ENCODE measurements around the gene STK33.

STK33 gene

GRCh38 chr11:8426076-8426475 is 168.0 kb downstream of the STK33 start:
- DNase-seq (ENCODE audit: low read depth, low spot score) = no peak

- DNase-seq (ENCODE audit: low read depth, low spot score) = no peak
Measured at GRCh38 chr11:8415195-8415594, 178.8 kb downstream of the STK33 start.

GRCh38 chr11:8408151-8408941 is 185.7 kb downstream of the STK33 start:
- DNase-seq (ENCODE audit: low read depth, low spot score) = no peak

- DNase-seq (ENCODE audit: low read depth, low spot score) = no peak
Measured at GRCh38 chr11:8403310-8403709, 190.7 kb downstream of the STK33 start.

DNA sequence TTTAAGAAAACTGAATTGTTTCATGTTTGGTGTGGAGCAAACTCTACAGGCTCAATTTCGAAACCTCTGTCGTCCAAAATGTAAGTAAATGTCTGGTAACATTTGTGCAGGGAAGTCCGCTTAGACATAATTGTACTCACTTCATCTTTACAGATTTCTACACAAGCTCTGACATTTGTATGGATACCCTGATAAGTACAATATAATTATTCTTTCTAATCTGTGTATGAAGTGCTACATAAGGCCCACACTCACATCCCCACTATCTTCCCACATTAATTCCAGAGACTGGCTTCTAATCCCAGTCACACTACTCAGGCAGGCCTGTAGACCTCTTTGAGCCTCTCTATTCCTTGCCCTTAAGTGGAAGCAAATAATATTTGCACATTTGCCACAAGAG is 201.1 kb downstream of the STK33 start:
- no peak for DNase-seq (ENCODE audit: low read depth, low spot score)

GRCh38 chr11:8392166-8392565 is 201.9 kb downstream of the STK33 start:
- no peak for DNase-seq (ENCODE audit: low read depth, low spot score)

GRCh38 chr11:8390851-8391612 is 203.0 kb downstream of the STK33 start:
- no peak for DNase-seq (ENCODE audit: low read depth, low spot score)

- no peak for DNase-seq (ENCODE audit: low read depth, low spot score)
Measured at GRCh38 chr11:8389029-8389996, 204.7 kb downstream of the STK33 start.

DNA sequence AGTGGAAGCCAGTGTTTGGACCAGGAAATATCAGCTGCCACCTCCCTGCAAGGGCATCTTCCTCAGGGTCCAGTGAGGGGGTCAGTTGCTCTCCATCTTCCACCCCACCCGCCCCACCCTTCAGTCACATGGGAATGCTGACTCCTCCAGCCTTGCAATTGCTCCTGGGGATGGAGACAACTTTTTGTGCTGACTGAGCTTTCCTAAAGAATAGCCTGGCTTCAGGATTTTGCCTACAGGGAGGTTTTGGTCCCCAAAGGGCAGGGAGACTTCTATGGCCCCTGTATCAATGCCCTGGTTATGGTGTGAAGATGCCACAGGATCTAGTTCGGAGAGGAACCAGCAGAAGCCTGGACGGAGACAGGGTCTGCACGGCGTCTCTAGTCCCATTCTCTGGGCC is 206.3 kb downstream of the STK33 start:
- DNase-seq (ENCODE audit: low read depth, low spot score) = no peak

DNA sequence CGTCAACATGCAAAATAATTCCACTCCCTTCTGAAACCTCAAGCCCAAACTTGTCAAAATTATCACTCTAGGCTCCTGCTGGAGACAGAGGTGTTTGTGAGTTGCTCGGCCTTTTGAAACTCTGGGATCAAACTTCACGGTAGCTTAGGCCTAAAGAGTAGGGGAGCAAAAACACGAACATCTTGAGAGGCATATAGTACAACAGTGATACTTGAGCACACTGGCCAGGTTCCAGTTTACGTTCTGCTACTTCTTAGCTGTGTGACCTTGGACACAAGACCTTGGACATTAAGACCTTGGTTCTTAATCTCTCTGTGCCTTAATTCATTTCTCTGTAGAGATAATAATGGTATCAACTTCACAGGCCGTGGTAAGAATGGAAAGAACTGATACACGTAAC is 206.9 kb downstream of the STK33 start:
- no peak for DNase-seq (ENCODE audit: low read depth, low spot score)

GRCh38 chr11:8386134-8386864 is 207.7 kb downstream of the STK33 start:
- DNase-seq (ENCODE audit: low read depth, low spot score) = no peak

- no peak for DNase-seq (ENCODE audit: low read depth, low spot score)
Measured at GRCh38 chr11:8384199-8384821, 209.7 kb downstream of the STK33 start.

DNA sequence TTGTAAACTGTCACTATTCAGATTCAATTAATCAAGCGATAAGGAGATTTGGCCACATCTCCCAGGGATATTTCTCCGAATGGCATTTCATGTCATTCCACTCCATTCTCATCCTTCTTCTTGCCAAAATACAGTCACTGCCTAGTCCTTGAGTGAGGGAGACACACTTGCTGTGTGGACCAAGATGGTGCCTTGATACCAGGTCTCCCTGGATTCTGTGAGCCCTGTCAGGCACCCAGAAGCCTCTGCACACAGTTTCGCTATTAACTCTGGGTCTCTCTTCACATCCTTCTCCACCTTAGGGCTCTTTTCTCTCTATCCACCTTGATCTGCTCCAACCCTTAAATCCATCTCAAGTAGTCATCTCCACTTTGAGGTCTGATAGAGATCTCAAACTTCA is 210.4 kb downstream of the STK33 start:
- no peak for DNase-seq (ENCODE audit: low read depth, low spot score)

- no peak for DNase-seq (ENCODE audit: low read depth, low spot score)
Measured at GRCh38 chr11:8383227-8383626, 210.8 kb downstream of the STK33 start.

- no peak for DNase-seq (ENCODE audit: low read depth, low spot score)
Measured at GRCh38 chr11:8382436-8383053, 211.5 kb downstream of the STK33 start.

- no peak for DNase-seq (ENCODE audit: low read depth, low spot score)
Measured at GRCh38 chr11:8381871-8382396, 212.1 kb downstream of the STK33 start.

DNA sequence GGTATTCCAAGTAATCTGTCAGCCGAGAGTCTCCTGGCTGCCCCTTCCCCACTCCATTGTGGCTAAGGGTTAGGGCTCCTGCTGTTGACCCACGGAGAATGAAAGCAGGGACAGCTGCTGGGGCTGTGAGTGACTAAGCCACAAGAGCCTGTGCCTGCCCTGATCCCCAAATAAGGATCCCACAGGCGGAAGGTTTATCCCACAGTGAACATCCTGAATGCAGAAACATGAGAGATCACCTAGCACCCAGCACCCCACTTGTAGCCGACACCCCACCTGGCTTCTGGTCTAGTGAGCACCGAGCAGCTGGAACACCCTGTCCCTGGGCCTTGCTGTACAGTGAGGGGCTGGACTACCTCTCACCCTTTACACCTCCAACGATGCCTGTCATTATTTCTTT is 212.7 kb downstream of the STK33 start:
- DNase-seq (ENCODE audit: low read depth, low spot score) = no peak

GRCh38 chr11:8375932-8376331 is 218.1 kb downstream of the STK33 start:
- no peak for DNase-seq (ENCODE audit: low read depth, low spot score)

DNA sequence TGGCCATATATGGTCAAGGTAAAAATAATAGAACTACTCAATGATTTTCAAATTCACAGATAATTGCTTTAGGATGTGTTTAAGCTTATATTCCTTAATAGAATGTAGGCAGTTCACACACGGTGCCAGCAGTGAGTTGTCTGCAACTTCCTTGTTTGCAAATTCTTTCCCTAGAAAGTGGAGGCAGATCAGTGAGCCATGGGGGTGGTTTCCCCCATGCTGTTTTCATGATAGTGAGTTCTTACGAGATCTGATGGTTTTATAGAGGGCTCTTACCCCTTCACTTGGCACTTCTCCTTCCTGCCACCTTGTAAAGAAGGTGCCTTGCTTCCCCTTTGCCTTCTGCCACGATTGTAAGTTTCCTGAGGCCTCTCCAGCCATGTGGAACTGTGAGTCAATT is 218.6 kb downstream of the STK33 start:
- no peak for DNase-seq (ENCODE audit: low read depth, low spot score)

DNA sequence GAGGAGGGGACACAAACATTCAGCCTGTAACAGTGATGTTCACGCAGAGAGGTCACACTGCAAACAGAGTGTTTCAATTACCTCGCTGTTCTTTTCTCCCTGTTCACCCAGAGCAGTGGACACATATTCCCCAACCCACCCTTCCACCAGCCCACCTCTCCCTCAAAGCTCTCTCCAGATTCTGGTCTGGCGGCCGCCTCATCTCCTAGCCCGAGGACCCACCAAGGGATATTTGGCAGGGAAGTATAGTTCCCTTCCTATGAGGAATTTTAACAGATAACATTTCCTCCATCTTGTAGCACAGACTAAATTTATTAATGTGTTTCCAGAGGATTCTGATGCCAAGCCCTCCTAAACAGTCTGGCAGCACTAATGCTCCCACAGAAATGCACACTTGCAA is 219.3 kb downstream of the STK33 start:
- DNase-seq (ENCODE audit: low read depth, low spot score) = no peak
